GM10248 (cell line): ENCODE measurements around the gene CD48.
"Not testable (repeated sequence)": the region's sequence is repeated elsewhere in the genome, so short reads cannot be mapped to it uniquely, and the experiment has no call there.

Experiments used
- CTCF ChIA-PET: fragments of 300-600 bp; sonication (Branson Sonifier 250); formaldehyde crosslinking; extraction: SDS; loops from one replicate; lab custom pipeline; 2021; ENCODE audit warnings: antibody characterized with exemption; lab: Yijun Ruan, JAX
- POLR2A ChIA-PET: fragments of 350-650 bp; sonication (Branson Sonifier 250); formaldehyde crosslinking; extraction: SDS; loops from one replicate; lab custom pipeline; 2020; ENCODE audit warnings: antibody characterized with exemption; lab: Yijun Ruan, JAX
- DNase-seq: peaks from one replicate; pipeline ENCODE4 v3.0.0; 2012; ENCODE audit errors: extremely low spot score
- CTCF ChIP-seq: IDR thresholded peaks from 2 replicates; pipeline ENCODE4 v1.5.1; 2012; ENCODE audit warnings: mild to moderate bottlenecking, low read depth; ENCODE audit errors: extremely low read depth, missing control alignments, control extremely low read depth

Gene CD48

GRCh38 chr1:160704250-160704649 lies 7.4 kb downstream of the CD48 start:
- CTCF ChIA-PET = interaction anchor here (1.1 to 3.5 kb wide), 4 partner anchors 24 to 131 kb away, joined by 3 to 10 read pairs (median 6); no protein-coding TSS in a partner anchor
- TF ChIP-seq CTCF = no peak
- DNase-seq = no peak
- POLR2A ChIA-PET = no interaction called here

- ChIA-PET CTCF (interaction anchor here (1.2 to 1.3 kb wide), 2 partner anchors 11 to 19 kb away, joined by 3 to 4 read pairs; no protein-coding TSS in a partner anchor), POLR2A (no interaction called here)
- no peak for TF ChIP-seq CTCF
- DNase-seq = no peak
Measured at GRCh38 chr1:160702100-160702499, 9.5 kb downstream of the CD48 start.

GRCh38 chr1:160692390-160692789 lies 19.2 kb downstream of the CD48 start:
- CTCF ChIA-PET = interaction anchor here (0.9 to 1.7 kb wide), 4 partner anchors 12 to 76 kb away, joined by 3 to 7 read pairs (median 4); no protein-coding TSS in a partner anchor
- DNase-seq, POLR2A ChIA-PET: not testable (repeated sequence)
- TF ChIP-seq CTCF = peak; percentile 4

- no peak for DNase-seq
- no peak for TF ChIP-seq CTCF
- ChIA-PET POLR2A (no interaction called here), CTCF (interaction anchor here (1.0 to 8.3 kb wide), 5 partner anchors 10 to 305 kb away, joined by 4 to 64 read pairs (median 31); partner anchors contain the start of gene ITLN2)
Measured at GRCh38 chr1:160685266-160685665, 26.4 kb downstream of the CD48 start.

GRCh38 chr1:160682983-160683865 lies 28.4 kb downstream of the CD48 start:
- no peak for DNase-seq
- ChIA-PET POLR2A (interaction anchor here (0.6 kb wide), 1 partner anchor 437 kb away, joined by 3 read pairs; no protein-coding TSS in a partner anchor), CTCF (interaction anchor here (0.9 to 8.3 kb wide), 14 partner anchors 8 to 307 kb away, joined by 3 to 64 read pairs (median 4); partner anchors contain the start of gene ITLN2)
- TF ChIP-seq CTCF = no peak

- no peak for DNase-seq
- TF ChIP-seq CTCF = no peak
- ChIA-PET CTCF (interaction anchor here (0.8 to 8.3 kb wide), 19 partner anchors 10 to 271 kb away, joined by 3 to 64 read pairs (median 6); partner anchors contain the start of genes CD48 and ITLN2), POLR2A (interaction anchor here (0.6 kb wide), 1 partner anchor 1941 kb away, joined by 3 read pairs; no protein-coding TSS in a partner anchor)
Measured at GRCh38 chr1:160681891-160682140, 29.8 kb downstream of the CD48 start.
